K562 (cell line): ENCODE data around the gene PGBD1. TPM values are rescaled to one million over a fixed set of nuclear protein-coding genes. Genes with fewer than 3 reads are reported as not detected.

Source experiments
- ATF4 ChIP-seq: fragments of 450-650 bp; formaldehyde crosslinking; IDR thresholded peaks from 2 replicates; pipeline ENCODE4 v1.4.0; 2022; ENCODE audit warnings: mild to moderate bottlenecking, moderate library complexity
- HOMEZ ChIP-seq: fragments of 250-450 bp; sonication (Bioruptor Pico); IDR thresholded peaks from 2 replicates; pipeline ENCODE4 v1.4.0; 2020; ENCODE audit warnings: mild to moderate bottlenecking, moderate library complexity
- IFI16 ChIP-seq: fragments of 250-450 bp; sonication (Bioruptor Pico); IDR thresholded peaks from 2 replicates; pipeline ENCODE4 v2.1.2; 2022; ENCODE audit warnings: mild to moderate bottlenecking, inconsistent platforms
- MLX ChIP-seq, 2 experiments: fragments of 450-650 bp in 1 of 2; sonication (generic) in 1 of 2; formaldehyde crosslinking; conservative IDR thresholded peaks; 2 replicates each; pipeline versions ENCODE4 v1.4.0 to v1.8.1; 2020 to 2022; ENCODE audit warnings: mild to moderate bottlenecking in 1 of 2, missing genetic modification reagents in 1 of 2
- RAD51 ChIP-seq: fragments of 450-650 bp; IDR thresholded peaks from 2 replicates; pipeline ENCODE4 v1.7.1; 2016; ENCODE audit warnings: low read depth, mild to moderate bottlenecking, borderline replicate concordance
- SAP30 ChIP-seq: fragments of 200-600 bp; sonication (generic); IDR thresholded peaks from 2 replicates; pipeline ENCODE4 v1.6.1; 2012; ENCODE audit warnings: borderline replicate concordance, low read depth, mild to moderate bottlenecking, moderate library complexity, low read length, control low read depth, inconsistent platforms; ENCODE audit not compliant: insufficient read depth, poor library complexity, severe bottlenecking
- TFE3 ChIP-seq: fragments of 450-650 bp; formaldehyde crosslinking; IDR thresholded peaks from 2 replicates; pipeline ENCODE4 v1.4.0; 2020; ENCODE audit warnings: mild to moderate bottlenecking, mixed read lengths
- ZNF121 ChIP-seq: sonication (generic); formaldehyde crosslinking; conservative IDR thresholded peaks from 2 replicates; pipeline ENCODE4 v1.8.0; 2022; ENCODE audit warnings: missing genetic modification reagents
- ZNF280A ChIP-seq: fragments of 450-650 bp; IDR thresholded peaks from 2 replicates; pipeline ENCODE4 v1.6.1; 2018; ENCODE audit warnings: mild to moderate bottlenecking, low read depth; ENCODE audit not compliant: partially characterized antibody
- ZNF592 ChIP-seq: fragments of 450-650 bp; IDR thresholded peaks from 2 replicates; pipeline ENCODE4 v1.6.1; 2017; ENCODE audit warnings: antibody characterized with exemption, mild to moderate bottlenecking
- ZNF696 ChIP-seq: fragments of 250-450 bp; sonication (Bioruptor Pico); conservative IDR thresholded peaks from 2 replicates; pipeline ENCODE4 v1.4.0; 2020; ENCODE audit warnings: mild to moderate bottlenecking, moderate library complexity
- ZNF740 ChIP-seq, 3 experiments: fragments of 200-800 bp in 1 of 3; sonication (Bioruptor generic) in 1 of 3; sonication (generic) in 1 of 3; formaldehyde crosslinking in 1 of 3; IDR thresholded peaks; 2 replicates each; pipeline versions ENCODE4 v1.6.1 to v1.8.0; 2016 to 2022; ENCODE audit warnings: mild to moderate bottlenecking in 2 of 3, missing compliant biosample characterization in 2 of 3, missing genetic modification characterization in 2 of 3, missing genetic modification reagents in 1 of 3
- polyA plus RNA-seq, 8 experiments: library from polyadenylated mRNA; depleted of rRNA in 4 of 8; stranded (reverse) in 5 of 8; unstranded in 3 of 8; fragments of >200 nt; fragmentation: Nextera tagmentation in 2 of 8; fragmentation: Illumina TruSeq in 1 of 8; extraction: Ambion mirVana in 2 of 8; extraction: Trizol in 1 of 8; gene quantifications; 2 replicates each; pipeline versions ENCODE4 v1.2.1 to v1.2.3, GENCODE V29; 2011 to 2014; ENCODE audit warnings: inconsistent platforms in 1 of 8, missing spikeins in 1 of 8
- total RNA-seq, 7 experiments: library from RNA; depleted of rRNA in 6 of 7; stranded (reverse); fragments of >200 nt in 6 of 7; fragmentation: Illumina TruSeq in 2 of 7; extraction: Trizol in 2 of 7; gene quantifications; 2 replicates each; pipeline versions ENCODE4 v1.2.1 to v1.2.3, GENCODE V29; 2011 to 2021; ENCODE audit warnings: low replicate concordance in 1 of 7

The PGBD1 gene
- total and polyA plus RNA-seq, 9 of the 15 experiments (the other 6 are each of a cell fraction or from before 2014, with no cell fraction given) = 3.3 to 9.0 (median 7.3) TPM

- peak; percentile 62; the same call in 1 of the 2 replicates for TF ChIP-seq ZNF592
- TF ChIP-seq HOMEZ (CRISPR knock-in tag) = peak; percentile 23; the same call in 1 of the 2 replicates
- TF ChIP-seq ZNF121 = no peak
- no peak for TF ChIP-seq TFE3 (CRISPR knock-in tag)
- no peak for TF ChIP-seq IFI16
- 0 out of 2 replicates have a peak, but pooled peaks have one; percentile 28 for TF ChIP-seq ATF4 (CRISPR knock-in tag)
- TF ChIP-seq SAP30 = peak; percentile 74
- TF ChIP-seq ZNF696 (CRISPR knock-in tag) = no peak
- TF ChIP-seq RAD51 = no peak
- no peak for TF ChIP-seq MLX (CRISPR knock-in tag; conservative IDR thresholded peaks at IDR 0.05)
- TF ChIP-seq ZNF740 (CRISPR knock-in tag; IDR thresholded peaks at IDR 0.05) = no peak
- no peak for TF ChIP-seq ZNF740 (tag; IDR thresholded peaks at IDR 0.05)
- TF ChIP-seq ZNF280A = no peak
Measured at GRCh38 chr6:28266962-28267694, 14.2 kb upstream of the PGBD1 start, which contains the start of gene ZSCAN26 (continued).
